SK-N-MC (cell line): ENCODE results near the gene S100A7.
"Not testable (repeated sequence)": the region's sequence is repeated elsewhere in the genome, so short reads cannot be mapped to it uniquely, and the experiment has no call there.

Experiments
- DNase-seq: peaks from one replicate; pipeline ENCODE4 v3.0.0-alpha.2; 2011; ENCODE audit warnings: low read depth, low spot score
- H3K27ac ChIP-seq: fragments of 200-600 bp; sonication (generic); 2 replicates; pipeline ENCODE4 v1.5.1; 2016; ENCODE audit warnings: mixed run types
- H3K36me3 ChIP-seq: fragments of 200-600 bp; sonication (generic); 2 replicates; pipeline ENCODE4 v1.6.1; 2017; ENCODE audit warnings: antibody characterized with exemption, low read length, mixed read lengths; ENCODE audit not compliant: insufficient read depth
- H3K4me3 ChIP-seq: fragments of 200-600 bp; sonication (generic); 2 replicates; pipeline ENCODE4 v1.5.1; 2016
- H3K9ac ChIP-seq: fragments of 200-600 bp; sonication (generic); 2 replicates; pipeline ENCODE4 v1.8.0; 2017; ENCODE audit warnings: mixed run types, mixed read lengths; ENCODE audit not compliant: insufficient read length
- H3K9me3 ChIP-seq: fragments of 200-600 bp; sonication (generic); 2 replicates; pipeline ENCODE4 v1.6.1; 2017; ENCODE audit warnings: low read depth, mild to moderate bottlenecking, antibody characterized with exemption, low read length, moderate library complexity, mixed read lengths
- EZH2 ChIP-seq: fragments of 200-600 bp; sonication (generic); IDR thresholded peaks from one replicate; pipeline ENCODE4 v1.6.1; 2017; ENCODE audit warnings: antibody characterized with exemption
- FOXP2 ChIP-seq: optimal IDR thresholded peaks from 2 replicates; pipeline ENCODE3; 2011; ENCODE audit warnings: mild to moderate bottlenecking, moderate library complexity; ENCODE audit not compliant: insufficient read depth; ENCODE audit errors: extremely low read length, control extremely low read depth
- POLR2AphosphoS5 ChIP-seq: IDR thresholded peaks from 2 replicates; pipeline ENCODE4 v1.6.1; 2012; ENCODE audit warnings: mild to moderate bottlenecking, low read depth, low read length, borderline replicate concordance

Gene S100A7

GRCh38 chr1:153430561-153430960, 29.9 kb downstream of the S100A7 start:
- no peak for DNase-seq
- H3K4me3 ChIP-seq: no peak overlapping the region
- H3K9me3 ChIP-seq: no peaks in the 10 kb centered on the region
- H3K27ac ChIP-seq: no peak overlapping the region
- TF ChIP-seq FOXP2 (no peak), EZH2 (no peak)
- no peaks in the 10 kb centered on the region for H3K36me3 ChIP-seq
- H3K9ac ChIP-seq: no peak overlapping the region

- TF ChIP-seq EZH2: no peak
- TF ChIP-seq POLR2AphosphoS5: no peak
- no peak for TF ChIP-seq FOXP2
- Histone ChIP-seq H3K9ac (no peak overlapping the region), H3K4me3 (no peak overlapping the region), H3K36me3 (no peaks in the 10 kb centered on the region), H3K27ac (no peak overlapping the region), H3K9me3 (no peaks in the 10 kb centered on the region)
- no peak for DNase-seq
Observed at GRCh38 chr1:153430166-153430553, 30.3 kb downstream of the S100A7 start.

- Histone ChIP-seq H3K27ac (no peak overlapping the region), H3K9me3 (no peaks in the 10 kb centered on the region), H3K4me3 (no peak overlapping the region), H3K36me3 (no peaks in the 10 kb centered on the region), H3K9ac (no peak overlapping the region)
- DNase-seq: no peak
- no peak for TF ChIP-seq EZH2
- no peak for TF ChIP-seq FOXP2
- no peak for TF ChIP-seq POLR2AphosphoS5
Observed at GRCh38 chr1:153429266-153430165, 30.9 kb downstream of the S100A7 start.

- H3K36me3 ChIP-seq: no peaks in the 10 kb centered on the region
- H3K9ac ChIP-seq: no peak overlapping the region
- DNase-seq: no peak
- no peak for TF ChIP-seq EZH2
- TF ChIP-seq FOXP2: no peak
- no peak for TF ChIP-seq POLR2AphosphoS5
- H3K27ac ChIP-seq: no peak overlapping the region
- H3K9me3 ChIP-seq: no peaks in the 10 kb centered on the region
- H3K4me3 ChIP-seq: no peak overlapping the region
Observed at GRCh38 chr1:153428791-153429190, 31.7 kb downstream of the S100A7 start.

- Histone ChIP-seq H3K36me3 (no peaks in the 10 kb centered on the region), H3K27ac (no peak overlapping the region), H3K9me3 (no peaks in the 10 kb centered on the region), H3K4me3 (no peak overlapping the region), H3K9ac (no peak overlapping the region)
- TF ChIP-seq FOXP2: no peak
- TF ChIP-seq EZH2: no peak
- no peak for TF ChIP-seq POLR2AphosphoS5
- DNase-seq: no peak
Observed at GRCh38 chr1:153428073-153428638, 32.3 kb downstream of the S100A7 start.

- no peak for DNase-seq
- Histone ChIP-seq H3K4me3 (no peak overlapping the region), H3K9me3 (no peaks in the 10 kb centered on the region), H3K27ac (no peak overlapping the region), H3K36me3 (no peaks in the 10 kb centered on the region), H3K9ac (no peak overlapping the region)
- TF ChIP-seq EZH2 (no peak), FOXP2 (no peak), POLR2AphosphoS5 (no peak)
Observed at GRCh38 chr1:153426809-153427208, 33.6 kb downstream of the S100A7 start.

GRCh38 chr1:153422450-153423068, 37.9 kb downstream of the S100A7 start:
- Histone ChIP-seq H3K9me3 (no peaks in the 10 kb centered on the region), H3K27ac (no peak overlapping the region), H3K36me3 (no peaks in the 10 kb centered on the region), H3K9ac (no peak overlapping the region), H3K4me3 (no peak overlapping the region)
- peak; percentile 8 for DNase-seq
- TF ChIP-seq EZH2: no peak
- no peak for TF ChIP-seq POLR2AphosphoS5
- TF ChIP-seq FOXP2: no peak

- Histone ChIP-seq H3K27ac (no peak overlapping the region), H3K36me3 (no peaks in the 10 kb centered on the region), H3K9ac (no peak overlapping the region), H3K9me3 (no peaks in the 10 kb centered on the region), H3K4me3 (no peak overlapping the region)
- DNase-seq: no peak
- TF ChIP-seq POLR2AphosphoS5 (no peak), EZH2 (no peak), FOXP2 (no peak)
Observed at GRCh38 chr1:153420306-153420705, 40.1 kb downstream of the S100A7 start.

- not testable (repeated sequence) for DNase-seq, H3K9me3 ChIP-seq, H3K27ac ChIP-seq, H3K9ac ChIP-seq, H3K36me3 ChIP-seq, H3K4me3 ChIP-seq
Observed at GRCh38 chr1:153419436-153419793, 41.0 kb downstream of the S100A7 start.

- not testable (repeated sequence) for H3K36me3 ChIP-seq, DNase-seq
Observed at GRCh38 chr1:153418758-153419435, 41.6 kb downstream of the S100A7 start.

More at GRCh38 chr1:153418758-153419435, 41.6 kb downstream of the S100A7 start:
- not testable (repeated sequence) for H3K27ac ChIP-seq, H3K9ac ChIP-seq, H3K4me3 ChIP-seq, H3K9me3 ChIP-seq
